ENCODE data around the gene KLRF2.

The KLRF2 gene

GRCh38 chr12:9899209-9899608 is 17.9 kb downstream of the KLRF2 start:
- Mint-ChIP-seq H3K36me3 (ENCODE audit: insufficient read depth) (no peaks in the 10 kb centered on the region), H3K27ac (ENCODE audit: low read depth) (no peak overlapping the region), H3K27me3 (peaks cover 9% of the 10 kb centered on the region), H3K9me3 (no peaks in the 10 kb centered on the region), H3K4me3 (no peak overlapping the region), H3K4me1 (peaks cover 7% of the 10 kb centered on the region)
- DNase-seq (ENCODE audit: low spot score in 2 of 2): no peak
- ATAC-seq (replicated peaks; ENCODE audit: extremely low read depth, poor library complexity, severe bottlenecking): no peak

- Mint-ChIP-seq H3K4me1 (peaks cover 7% of the 10 kb centered on the region), H3K9me3 (no peaks in the 10 kb centered on the region), H3K36me3 (ENCODE audit: insufficient read depth) (no peaks in the 10 kb centered on the region), H3K27me3 (peaks cover 9% of the 10 kb centered on the region), H3K4me3 (no peak overlapping the region), H3K27ac (ENCODE audit: low read depth) (no peak overlapping the region)
- ATAC-seq (replicated peaks; ENCODE audit: extremely low read depth, poor library complexity, severe bottlenecking) (no peak), DNase-seq (ENCODE audit: low spot score in 2 of 2) (no peak)
These were observed 19.6 kb downstream of the KLRF2 start for GRCh38 chr12:9900930-9901329.

- Mint-ChIP-seq H3K27ac (ENCODE audit: low read depth) (no peak overlapping the region), H3K36me3 (ENCODE audit: insufficient read depth) (peaks cover 2% of the 10 kb centered on the region), H3K27me3 (peaks cover 9% of the 10 kb centered on the region), H3K4me1 (peaks cover 24% of the 10 kb centered on the region), H3K4me3 (no peak overlapping the region), H3K9me3 (no peaks in the 10 kb centered on the region)
- no peak for ATAC-seq (replicated peaks; ENCODE audit: extremely low read depth, poor library complexity, severe bottlenecking)
- no peak for DNase-seq (ENCODE audit: low spot score in 2 of 2)
These were observed 21.4 kb downstream of the KLRF2 start for GRCh38 chr12:9902539-9903228.

GRCh38 chr12:9906873-9907272 is 25.6 kb downstream of the KLRF2 start:
- H3K9me3 Mint-ChIP-seq: peaks cover 8% of the 10 kb centered on the region
- H3K4me3 Mint-ChIP-seq: peak overlapping the region; percentile 42
- DNase-seq (ENCODE audit: low spot score in 2 of 2): peak in 1 of 2 donors; percentile 54
- peak overlapping the region; percentile 87 for H3K27ac Mint-ChIP-seq (ENCODE audit: low read depth)
- H3K27me3 Mint-ChIP-seq: no peaks in the 10 kb centered on the region
- peak; percentile 99 for ATAC-seq (replicated peaks; ENCODE audit: extremely low read depth, poor library complexity, severe bottlenecking)
- H3K36me3 Mint-ChIP-seq (ENCODE audit: insufficient read depth): peaks cover 3% of the 10 kb centered on the region
- H3K4me1 Mint-ChIP-seq: peaks cover 30% of the 10 kb centered on the region

- no peaks in the 10 kb centered on the region for H3K27me3 Mint-ChIP-seq
These were observed 26.5 kb downstream of the KLRF2 start for GRCh38 chr12:9907769-9908168.

GRCh38 chr12:9908350-9908749 is 27.1 kb downstream of the KLRF2 start:
- peaks cover 36% of the 10 kb centered on the region for H3K4me1 Mint-ChIP-seq
- ATAC-seq (replicated peaks; ENCODE audit: extremely low read depth, poor library complexity, severe bottlenecking): no peak
- no peaks in the 10 kb centered on the region for H3K27me3 Mint-ChIP-seq
- no peak for DNase-seq (ENCODE audit: low spot score in 2 of 2)
- H3K27ac Mint-ChIP-seq (ENCODE audit: low read depth): peak overlapping the region; percentile 70
- peaks cover 3% of the 10 kb centered on the region for H3K36me3 Mint-ChIP-seq (ENCODE audit: insufficient read depth)
- H3K4me3 Mint-ChIP-seq: no peak overlapping the region
- peaks cover 8% of the 10 kb centered on the region for H3K9me3 Mint-ChIP-seq

More at GRCh38 chr12:9907769-9908168, 26.5 kb downstream of the KLRF2 start:
- ATAC-seq (replicated peaks; ENCODE audit: extremely low read depth, poor library complexity, severe bottlenecking) (no peak), DNase-seq (ENCODE audit: low spot score in 2 of 2) (no peak)
- no peak overlapping the region for H3K4me3 Mint-ChIP-seq
- H3K27ac Mint-ChIP-seq (ENCODE audit: low read depth): peak overlapping the region; percentile 87
- peaks cover 8% of the 10 kb centered on the region for H3K9me3 Mint-ChIP-seq
- peaks cover 3% of the 10 kb centered on the region for H3K36me3 Mint-ChIP-seq (ENCODE audit: insufficient read depth)
- peaks cover 34% of the 10 kb centered on the region for H3K4me1 Mint-ChIP-seq

GRCh38 chr12:9909724-9910123 is 28.4 kb downstream of the KLRF2 start:
- ATAC-seq (replicated peaks; ENCODE audit: extremely low read depth, poor library complexity, severe bottlenecking) (no peak), DNase-seq (ENCODE audit: low spot score in 2 of 2) (no peak)
- Mint-ChIP-seq H3K9me3 (peaks cover 8% of the 10 kb centered on the region), H3K36me3 (ENCODE audit: insufficient read depth) (peaks cover 3% of the 10 kb centered on the region), H3K27me3 (no peaks in the 10 kb centered on the region), H3K4me3 (no peak overlapping the region), H3K27ac (ENCODE audit: low read depth) (no peak overlapping the region), H3K4me1 (peaks cover 36% of the 10 kb centered on the region)

GRCh38 chr12:9910716-9911421 is 29.6 kb downstream of the KLRF2 start:
- H3K4me1 Mint-ChIP-seq: peaks cover 35% of the 10 kb centered on the region
- peak overlapping the region; percentile 19 for H3K27ac Mint-ChIP-seq (ENCODE audit: low read depth)
- DNase-seq (ENCODE audit: low spot score in 2 of 2) (no peak), ATAC-seq (replicated peaks; ENCODE audit: extremely low read depth, poor library complexity, severe bottlenecking) (no peak)
- H3K9me3 Mint-ChIP-seq: peaks cover 8% of the 10 kb centered on the region
- H3K4me3 Mint-ChIP-seq: no peak overlapping the region
- no peaks in the 10 kb centered on the region for H3K27me3 Mint-ChIP-seq
- H3K36me3 Mint-ChIP-seq (ENCODE audit: insufficient read depth): peaks cover 3% of the 10 kb centered on the region

GRCh38 chr12:9911708-9912107 is 30.4 kb downstream of the KLRF2 start:
- Mint-ChIP-seq H3K27ac (ENCODE audit: low read depth) (no peak overlapping the region), H3K27me3 (no peaks in the 10 kb centered on the region), H3K4me1 (peaks cover 27% of the 10 kb centered on the region), H3K36me3 (ENCODE audit: insufficient read depth) (peaks cover 3% of the 10 kb centered on the region), H3K9me3 (peaks cover 8% of the 10 kb centered on the region), H3K4me3 (no peak overlapping the region)
- DNase-seq (ENCODE audit: low spot score in 2 of 2) (no peak), ATAC-seq (replicated peaks; ENCODE audit: extremely low read depth, poor library complexity, severe bottlenecking) (no peak)

- Mint-ChIP-seq H3K4me3 (no peak overlapping the region), H3K36me3 (ENCODE audit: insufficient read depth) (no peaks in the 10 kb centered on the region)
- ATAC-seq (replicated peaks; ENCODE audit: extremely low read depth, poor library complexity, severe bottlenecking): no peak
These were observed 38.2 kb downstream of the KLRF2 start for GRCh38 chr12:9919443-9919842.

GRCh38 chr12:9920451-9920850 is 39.2 kb downstream of the KLRF2 start:
- Mint-ChIP-seq H3K4me3 (no peak overlapping the region), H3K4me1 (no peaks in the 10 kb centered on the region), H3K36me3 (ENCODE audit: insufficient read depth) (no peaks in the 10 kb centered on the region), H3K27ac (ENCODE audit: low read depth) (no peak overlapping the region), H3K27me3 (no peaks in the 10 kb centered on the region), H3K9me3 (no peaks in the 10 kb centered on the region)
- DNase-seq (ENCODE audit: low spot score in 2 of 2): no peak
- no peak for ATAC-seq (replicated peaks; ENCODE audit: extremely low read depth, poor library complexity, severe bottlenecking)

More at GRCh38 chr12:9919443-9919842, 38.2 kb downstream of the KLRF2 start:
- DNase-seq (ENCODE audit: low spot score in 2 of 2): no peak
- Mint-ChIP-seq H3K27me3 (no peaks in the 10 kb centered on the region), H3K4me1 (no peaks in the 10 kb centered on the region), H3K27ac (ENCODE audit: low read depth) (no peak overlapping the region), H3K9me3 (no peaks in the 10 kb centered on the region)

- H3K4me3 Mint-ChIP-seq: no peak overlapping the region
- no peak for ATAC-seq (replicated peaks; ENCODE audit: extremely low read depth, poor library complexity, severe bottlenecking)
These were observed 41.1 kb downstream of the KLRF2 start for GRCh38 chr12:9922429-9922828.

More at GRCh38 chr12:9922429-9922828, 41.1 kb downstream of the KLRF2 start:
- peaks cover 5% of the 10 kb centered on the region for H3K4me1 Mint-ChIP-seq
- DNase-seq (ENCODE audit: low spot score in 2 of 2): no peak
- H3K27me3 Mint-ChIP-seq: no peaks in the 10 kb centered on the region
- no peaks in the 10 kb centered on the region for H3K36me3 Mint-ChIP-seq (ENCODE audit: insufficient read depth)
- no peaks in the 10 kb centered on the region for H3K9me3 Mint-ChIP-seq
- no peak overlapping the region for H3K27ac Mint-ChIP-seq (ENCODE audit: low read depth)
